ENCODE measurements around the gene HTR3A.

The HTR3A gene

GRCh38 chr11:113954235-113954634 lies 20.7 kb upstream of the HTR3A start:
- TF ChIP-seq CTCF (conservative IDR thresholded peaks at IDR 0.05) = no peak
- H3K27ac ChIP-seq = no peak overlapping the region

DNA sequence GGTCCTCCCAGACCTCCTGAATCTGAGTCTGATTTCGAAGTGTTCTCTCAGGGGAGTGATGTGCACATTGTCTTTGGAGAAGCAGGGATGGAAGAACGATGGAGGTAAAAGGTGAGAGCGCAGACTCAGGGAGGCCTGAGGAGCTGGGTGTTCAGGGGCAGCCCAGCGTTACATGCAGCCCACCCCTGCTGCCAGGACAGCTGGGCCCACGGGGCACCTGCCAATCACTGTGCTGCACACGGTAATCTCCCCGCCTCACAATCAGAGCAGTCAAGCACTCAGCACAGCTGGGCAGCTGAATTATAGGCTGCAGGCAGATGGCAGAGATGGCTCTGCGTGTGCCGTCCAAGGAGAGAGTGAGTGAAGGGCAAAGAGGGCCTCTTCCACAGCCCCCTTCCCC lies 17.9 kb upstream of the HTR3A start:
- H3K27ac ChIP-seq = no peak overlapping the region
- TF ChIP-seq CTCF (conservative IDR thresholded peaks at IDR 0.05) = no peak

- H3K27ac ChIP-seq = no peak overlapping the region
- TF ChIP-seq CTCF (conservative IDR thresholded peaks at IDR 0.05) = no peak
Observed at GRCh38 chr11:113960702-113961330, 14.1 kb upstream of the HTR3A start.

DNA sequence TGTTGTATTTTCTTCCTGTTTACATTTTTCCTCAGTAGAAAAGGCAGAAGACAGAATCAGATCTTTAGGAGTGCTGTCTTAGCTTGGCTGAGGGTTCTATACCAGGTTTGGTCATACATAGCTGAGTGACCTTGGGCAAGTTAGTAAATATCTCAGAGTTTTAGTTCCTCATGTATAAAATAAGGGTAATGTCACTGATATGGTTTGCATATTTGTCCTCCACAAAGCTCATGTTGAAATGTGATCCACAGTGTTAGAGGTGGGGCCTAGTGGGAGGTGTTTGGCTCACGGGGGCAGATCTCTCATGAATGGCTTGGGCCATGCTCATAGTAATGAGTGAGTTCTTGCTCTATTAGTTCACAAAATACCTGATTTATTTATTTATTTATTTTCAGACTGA lies 7.5 kb upstream of the HTR3A start:
- no peak for TF ChIP-seq CTCF (conservative IDR thresholded peaks at IDR 0.05)

DNA sequence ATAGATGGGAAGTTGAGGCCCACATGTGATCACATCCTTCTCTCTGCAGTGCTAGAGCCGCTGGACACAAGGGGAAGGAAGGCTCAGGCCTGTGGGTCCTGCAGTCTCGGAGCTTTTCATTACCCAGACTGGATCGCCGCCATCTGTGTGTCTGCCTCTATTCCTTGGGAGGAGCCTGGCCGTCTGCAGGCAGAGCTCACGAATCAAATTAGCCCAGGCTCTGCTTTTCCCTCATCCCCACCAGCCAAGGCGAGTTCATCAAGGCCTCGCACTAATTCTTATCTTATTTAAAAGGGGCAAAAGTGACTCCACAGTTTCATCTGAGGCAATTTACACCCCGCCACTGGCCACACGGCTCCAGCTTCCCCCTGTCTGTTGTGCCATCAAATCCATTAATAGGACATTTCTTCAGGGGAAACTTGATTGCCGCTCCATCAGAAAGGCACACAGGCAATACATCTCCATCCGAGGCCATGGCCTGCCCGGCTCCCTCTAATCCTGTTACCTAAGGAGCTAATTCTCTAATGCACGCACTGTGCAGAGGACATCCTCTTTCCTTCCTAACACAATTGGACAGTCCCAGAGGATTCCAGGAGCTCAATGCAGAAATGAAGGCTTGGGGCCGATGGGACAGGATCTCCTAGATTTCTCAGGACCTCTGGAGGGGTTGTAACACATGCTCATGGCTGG lies 3.3 kb upstream of the HTR3A start:
- no peak overlapping the region for H3K27ac ChIP-seq
- no peak for TF ChIP-seq CTCF (conservative IDR thresholded peaks at IDR 0.05)

More for the DNA sequence above, 7.5 kb upstream of the HTR3A start:
- no peak overlapping the region for H3K27ac ChIP-seq

DNA sequence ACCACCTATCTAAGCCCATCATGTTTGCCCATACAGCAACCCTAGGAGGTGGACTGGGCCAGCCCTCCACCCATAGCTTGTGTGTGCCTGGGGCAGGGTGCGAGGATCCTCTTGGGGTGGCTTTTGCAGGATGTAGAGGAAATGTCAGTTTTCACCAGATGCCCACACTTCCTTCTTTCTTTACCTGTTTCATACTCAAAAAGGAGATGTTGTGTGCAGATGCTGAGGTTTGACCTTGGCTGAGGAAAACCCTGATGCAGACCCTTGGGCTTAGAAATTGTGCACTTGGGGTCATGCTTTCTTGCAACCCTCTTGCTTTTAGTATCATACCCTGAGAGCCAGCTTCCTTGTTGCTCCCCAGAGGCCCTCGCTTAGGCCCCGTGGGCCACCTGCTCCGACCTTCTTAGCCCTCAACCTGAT lies 2.2 kb downstream of the HTR3A start:
- no peak overlapping the region for H3K27ac ChIP-seq
- no peak for TF ChIP-seq CTCF (conservative IDR thresholded peaks at IDR 0.05)

DNA sequence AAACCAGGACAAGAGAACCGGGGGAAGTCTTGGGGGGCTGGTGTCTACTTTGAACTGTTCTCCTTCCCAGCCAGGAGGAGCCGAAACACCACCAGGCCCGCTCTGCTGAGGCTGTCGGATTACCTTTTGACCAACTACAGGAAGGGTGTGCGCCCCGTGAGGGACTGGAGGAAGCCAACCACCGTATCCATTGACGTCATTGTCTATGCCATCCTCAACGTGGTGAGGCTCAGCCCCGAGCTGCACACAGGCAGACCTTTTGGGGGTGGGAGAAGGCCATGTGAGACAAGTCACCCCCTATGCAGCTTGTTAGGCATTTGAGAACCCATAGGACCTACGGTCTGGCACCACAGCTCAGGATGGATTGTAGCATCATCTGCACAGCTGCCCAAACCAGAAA lies 2.8 kb downstream of the HTR3A start:
- no peak overlapping the region for H3K27ac ChIP-seq
- no peak for TF ChIP-seq CTCF (conservative IDR thresholded peaks at IDR 0.05)

All from VCaP (cell line).